K562 (cell line): Measurements from ENCODE around the gene LUM. TPM values are rescaled to one million over a fixed set of nuclear protein-coding genes. Genes with fewer than 3 reads are reported as not detected.

ENCODE experiments used
- ATAC-seq: fragments of 200-7000 bp; cut with Tn5 transposase; 3 replicates; pipeline ENCODE4 v1.9.1; 2020; ENCODE audit warnings: moderate library complexity
- BruUV-seq: library from RNA; stranded (reverse); fragments of 400-500 nt; replicated peaks from 2 replicates; lab custom pipeline; 2021; lab: Mats Ljungman, UMichigan
- CTCF ChIA-PET: fragments of 300-600 bp; formaldehyde crosslinking; extraction: SDS; loops from one replicate; lab custom pipeline; 2021; ENCODE audit warnings: low intra/inter-chr PET ratio; lab: Yijun Ruan, JAX
- POLR2A ChIA-PET: fragments of 300-600, 350-650 bp; sonication (Branson Sonifier 250); formaldehyde crosslinking; extraction: SDS; loops from one replicate; lab custom pipeline; 2021; ENCODE audit warnings: antibody characterized with exemption, inconsistent platforms; lab: Yijun Ruan, JAX
- DNase-seq, 4 experiments: peaks; one replicate each; pipeline versions ENCODE4 v3.0.0 to v3.0.0-alpha.2; 2011 to 2018; ENCODE audit warnings: low spot score in 3 of 4, mixed read lengths in 3 of 4; ENCODE audit errors: extremely low read depth in 1 of 4
- FAIRE-seq: peaks from 2 replicates; lab custom pipeline; 2011; peaks lifted over from hg19 to GRCh38; lab: Jason Lieb, UNC
- H2AFZ ChIP-seq: 2 replicates; pipeline ENCODE4 v1.6.0; 2011; ENCODE audit warnings: low read depth, low read length, control low read depth, inconsistent platforms
- H3K27ac ChIP-seq: fragments of 200-600 bp; 3 replicates; pipeline ENCODE4 v1.8.0; 2011; ENCODE audit warnings: low read depth, mild to moderate bottlenecking, control low read depth, inconsistent platforms, low read length, moderate library complexity, mixed read lengths; ENCODE audit errors: extremely low read depth
- H3K27me3 ChIP-seq, 2 experiments: fragments of 300-600 bp in 1 of 2; 2 replicates in 1 of 2; 3 replicates in 1 of 2; pipeline versions ENCODE4 v1.6.0 to v1.8.0; 2011; ENCODE audit warnings: inconsistent platforms in 2 of 2, low read length in 2 of 2, mild to moderate bottlenecking in 1 of 2, mixed read lengths in 1 of 2, moderate library complexity in 1 of 2; ENCODE audit not compliant: control insufficient read depth in 2 of 2, insufficient read depth in 2 of 2
- H3K36me3 ChIP-seq: fragments of 300-600 bp; 3 replicates; pipeline ENCODE4 v1.8.0; 2011; ENCODE audit warnings: mild to moderate bottlenecking, low read length, inconsistent platforms; ENCODE audit not compliant: control insufficient read depth, insufficient read depth
- H3K4me1 ChIP-seq, 2 experiments: fragments of 200-600 bp in 1 of 2; replicated peaks in 1 of 2; 2 replicates in 1 of 2; 3 replicates in 1 of 2; pipeline versions ENCODE4 v1.5.1 to v1.8.0; 2011; ENCODE audit warnings: inconsistent platforms in 2 of 2, low read length in 2 of 2, mild to moderate bottlenecking in 1 of 2, mixed read lengths in 1 of 2, moderate library complexity in 1 of 2; ENCODE audit not compliant: control insufficient read depth in 2 of 2, insufficient read depth in 2 of 2
- H3K4me2 ChIP-seq: 2 replicates; pipeline ENCODE4 v1.6.1; 2011; ENCODE audit warnings: low read length, control low read depth, inconsistent platforms, mixed read lengths; ENCODE audit not compliant: insufficient read depth
- H3K4me3 ChIP-seq: fragments of 200-600 bp; sonication (generic), shearing (Covaris generic); 2 replicates; pipeline ENCODE4 v1.5.1; 2016; ENCODE audit warnings: control low read depth, inconsistent platforms
- H3K79me2 ChIP-seq: fragments of 200-600 bp; 3 replicates; pipeline ENCODE4 v1.8.0; 2011; ENCODE audit warnings: low read length, inconsistent platforms; ENCODE audit not compliant: control insufficient read depth, insufficient read depth
- H3K9ac ChIP-seq, 2 experiments: 2 replicates each; pipeline versions ENCODE4 v1.6.0 to v1.6.1; 2011; ENCODE audit warnings: low read depth in 2 of 2, low read length in 2 of 2, control low read depth in 1 of 2, inconsistent platforms in 1 of 2, mild to moderate bottlenecking in 1 of 2, mixed read lengths in 1 of 2; ENCODE audit not compliant: insufficient read depth in 1 of 2
- H3K9me1 ChIP-seq: one replicate; pipeline ENCODE4 v1.6.0; 2011; ENCODE audit warnings: inconsistent platforms, mild to moderate bottlenecking, low read length, moderate library complexity; ENCODE audit not compliant: control insufficient read depth, insufficient read depth
- H3K9me3 ChIP-seq: replicated peaks from 2 replicates; pipeline ENCODE4 v1.5.1; 2011; ENCODE audit warnings: low read depth, low read length, inconsistent platforms; ENCODE audit not compliant: control insufficient read depth, insufficient read depth
- H4K20me1 ChIP-seq: replicated peaks from 2 replicates; pipeline ENCODE4 v1.6.1; 2011; ENCODE audit warnings: low read length, inconsistent platforms, mixed read lengths; ENCODE audit not compliant: control insufficient read depth, insufficient read depth
- ARID1B ChIP-seq: fragments of 450-650 bp; IDR thresholded peaks from 2 replicates; pipeline ENCODE4 v1.6.1; 2016; ENCODE audit warnings: antibody characterized with exemption, mild to moderate bottlenecking, inconsistent platforms
- ATF1 ChIP-seq, 2 experiments: fragments of 450-650 bp in 1 of 2; IDR thresholded peaks; 2 replicates each; pipeline ENCODE4 v1.6.1; 2016; ENCODE audit warnings: missing compliant biosample characterization in 1 of 2, missing genetic modification characterization in 1 of 2
- DPF2 ChIP-seq: fragments of 450-650 bp; IDR thresholded peaks from 2 replicates; pipeline ENCODE4 v1.6.1; 2016
- KDM1A ChIP-seq, 2 experiments: fragments of 450-650 bp; IDR thresholded peaks; 2 replicates each; pipeline ENCODE4 v1.6.1; 2016; ENCODE audit warnings: mild to moderate bottlenecking in 2 of 2
- MYC ChIP-seq, 2 experiments: fragments of 250-450 bp in 1 of 2; sonication (Bioruptor Pico) in 1 of 2; IDR thresholded peaks; 2 replicates each; pipeline versions ENCODE4 v1.5.1 to v1.6.1; 2012 to 2021; ENCODE audit warnings: low read depth in 2 of 2, borderline replicate concordance in 1 of 2, improper control_type of control experiment in 1 of 2, low read length in 1 of 2, mild to moderate bottlenecking in 1 of 2, moderate library complexity in 1 of 2
- POLR2AphosphoS5 ChIP-seq: IDR thresholded peaks from 2 replicates; pipeline ENCODE4 v1.6.1; 2011; ENCODE audit warnings: mild to moderate bottlenecking, low read depth, low read length, moderate library complexity; ENCODE audit not compliant: control insufficient read depth, insufficient read depth
- SP2 ChIP-seq: IDR thresholded peaks from 2 replicates; pipeline ENCODE4 v1.6.1; 2011; ENCODE audit warnings: mild to moderate bottlenecking, low read depth, low read length, moderate library complexity; ENCODE audit not compliant: poor library complexity, severe bottlenecking; ENCODE audit errors: extremely low read depth
- SUPT5H ChIP-seq: fragments of 450-650 bp; IDR thresholded peaks from 2 replicates; pipeline ENCODE4 v1.6.1; 2016
- THRAP3 ChIP-seq: fragments of 450-650 bp; IDR thresholded peaks from 2 replicates; pipeline ENCODE4 v1.6.1; 2016; ENCODE audit warnings: mild to moderate bottlenecking, inconsistent platforms, borderline replicate concordance
- TRIM24 ChIP-seq, 2 experiments: fragments of 450-650 bp; IDR thresholded peaks; 2 replicates each; pipeline ENCODE4 v1.6.1; 2016
- ZC3H11A ChIP-seq: IDR thresholded peaks from 2 replicates; pipeline ENCODE4 v1.6.1; 2012; ENCODE audit warnings: low read depth, low read length, improper control_type of control experiment
- WGBS: fragments of 100-300 bp; shearing (Covaris generic); methylation state at CpG from one replicate; pipeline ENCODE4 v1.1.6; 2016; ENCODE audit warnings: low coverage, mixed read lengths; ENCODE audit not compliant: insufficient coverage; ENCODE audit errors: missing lambda C conversion rate; 5-methylcytosine and 5-hydroxymethylcytosine counted together
- in situ Hi-C: fragments of 300-500 bp; cut with MboI; formaldehyde crosslinking; loops from 4 replicates; pipeline ENCODE4 v1.15.0; 2018; ENCODE audit warnings: inconsistent platforms, mixed read lengths
- intact Hi-C: fragments of 100-400 bp; cut with micrococcal nuclease; formaldehyde crosslinking; loops from 2 replicates; pipeline ENCODE4 v1.14.2; 2022
- polyA plus RNA-seq, 8 experiments: library from polyadenylated mRNA; depleted of rRNA in 4 of 8; stranded (reverse) in 5 of 8; unstranded in 3 of 8; fragments of >200 nt; fragmentation: Nextera tagmentation in 2 of 8; fragmentation: Illumina TruSeq in 1 of 8; extraction: Ambion mirVana in 2 of 8; extraction: Trizol in 1 of 8; gene quantifications; 2 replicates each; pipeline versions ENCODE4 v1.2.1 to v1.2.3, GENCODE V29; 2011 to 2014; ENCODE audit warnings: inconsistent platforms in 1 of 8, missing spikeins in 1 of 8
- total RNA-seq, 7 experiments: library from RNA; depleted of rRNA in 6 of 7; stranded (reverse); fragments of >200 nt in 6 of 7; fragmentation: Illumina TruSeq in 2 of 7; extraction: Trizol in 2 of 7; gene quantifications; 2 replicates each; pipeline versions ENCODE4 v1.2.1 to v1.2.3, GENCODE V29; 2011 to 2021; ENCODE audit warnings: low replicate concordance in 1 of 7
- TF ChIP-seq, protein P1 (sequence below): fragments of 250-450 bp; sonication (Bioruptor Pico); IDR thresholded peaks from 2 replicates; pipeline ENCODE4 v1.5.0; 2020; ENCODE audit warnings: mild to moderate bottlenecking, borderline replicate concordance
- TF ChIP-seq, protein P2 (sequence below), 3 experiments: fragments of 200-800 bp in 1 of 3; sonication (Bioruptor generic) in 1 of 3; sonication (generic) in 1 of 3; formaldehyde crosslinking in 1 of 3; IDR thresholded peaks; 2 replicates each; pipeline versions ENCODE4 v1.6.1 to v1.8.0; 2016 to 2022; ENCODE audit warnings: mild to moderate bottlenecking in 2 of 3, missing compliant biosample characterization in 2 of 3, missing genetic modification characterization in 2 of 3, missing genetic modification reagents in 1 of 3
- TF ChIP-seq, protein P3 (sequence below): sonication (generic); formaldehyde crosslinking; IDR thresholded peaks from 2 replicates; pipeline ENCODE4 v1.8.1; 2023; ENCODE audit warnings: mild to moderate bottlenecking, missing genetic modification reagents
- TF ChIP-seq, protein P4 (sequence below): fragments of 450-650 bp; formaldehyde crosslinking; IDR thresholded peaks from 2 replicates; pipeline ENCODE4 v1.4.0; 2020; ENCODE audit warnings: mild to moderate bottlenecking, mixed read lengths

LUM gene
- total and polyA plus RNA-seq, 9 of the 15 experiments (the other 6 are each of a cell fraction or from before 2014, with no cell fraction given) = 0.40 TPM; not detected in 8

DNA sequence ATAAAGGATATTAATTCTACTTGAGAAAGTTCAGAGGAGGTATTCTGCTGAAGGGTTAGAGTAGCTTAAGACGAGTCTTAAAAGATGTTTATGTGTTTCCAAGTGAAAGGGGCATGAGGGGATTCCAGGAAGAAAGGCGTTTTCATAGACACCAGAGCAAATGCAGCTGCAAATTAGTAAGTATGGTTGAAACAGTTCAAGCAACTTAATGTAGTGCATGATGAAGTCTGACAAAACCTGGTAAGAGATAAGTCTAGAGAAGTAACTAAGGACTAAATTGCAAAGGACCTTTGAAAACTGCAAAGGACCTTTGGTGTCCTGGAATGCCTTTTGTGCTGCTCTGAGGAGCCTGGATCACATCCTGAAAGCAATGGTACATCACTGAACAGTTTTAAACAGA, 11.5 kb downstream of the LUM start:
- in situ Hi-C loops = no loop called here
- Histone ChIP-seq H3K27me3 (no peaks in the 10 kb centered on the region), H3K9me1 (no peaks in the 10 kb centered on the region), H3K27ac (no peak overlapping the region), H3K4me2 (no peak overlapping the region), H4K20me1 (no peaks in the 10 kb centered on the region), H3K36me3 (no peaks in the 10 kb centered on the region), H3K4me3 (no peak overlapping the region), H2AFZ (no peak overlapping the region), H3K9me3 (no peaks in the 10 kb centered on the region), H3K9ac (no peak overlapping the region), H3K79me2 (no peaks in the 10 kb centered on the region), H3K4me1 (no peaks in the 10 kb centered on the region)
- intact Hi-C loops = loop anchor here (10.0 kb wide), 1 partner anchor 225 kb away; no protein-coding TSS in a partner anchor
- FAIRE-seq (no peak), ATAC-seq (no peak), DNase-seq (no peak)
- POLR2A ChIA-PET = no interaction called here
- BruUV-seq = no TSS peak
- WGBS = 0% methylated on average over 2 of the region's 2 CpGs
- CTCF ChIA-PET = no interaction called here
- TF ChIP-seq, protein P1, sequence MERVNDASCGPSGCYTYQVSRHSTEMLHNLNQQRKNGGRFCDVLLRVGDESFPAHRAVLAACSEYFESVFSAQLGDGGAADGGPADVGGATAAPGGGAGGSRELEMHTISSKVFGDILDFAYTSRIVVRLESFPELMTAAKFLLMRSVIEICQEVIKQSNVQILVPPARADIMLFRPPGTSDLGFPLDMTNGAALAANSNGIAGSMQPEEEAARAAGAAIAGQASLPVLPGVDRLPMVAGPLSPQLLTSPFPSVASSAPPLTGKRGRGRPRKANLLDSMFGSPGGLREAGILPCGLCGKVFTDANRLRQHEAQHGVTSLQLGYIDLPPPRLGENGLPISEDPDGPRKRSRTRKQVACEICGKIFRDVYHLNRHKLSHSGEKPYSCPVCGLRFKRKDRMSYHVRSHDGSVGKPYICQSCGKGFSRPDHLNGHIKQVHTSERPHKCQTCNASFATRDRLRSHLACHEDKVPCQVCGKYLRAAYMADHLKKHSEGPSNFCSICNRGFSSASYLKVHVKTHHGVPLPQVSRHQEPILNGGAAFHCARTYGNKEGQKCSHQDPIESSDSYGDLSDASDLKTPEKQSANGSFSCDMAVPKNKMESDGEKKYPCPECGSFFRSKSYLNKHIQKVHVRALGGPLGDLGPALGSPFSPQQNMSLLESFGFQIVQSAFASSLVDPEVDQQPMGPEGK = no peak
- TF ChIP-seq THRAP3 (no peak), MYC (IDR thresholded peaks at IDR 0.05; ENCODE audit: low read depth, low read length) (no peak), MYC (CRISPR knock-in tag; IDR thresholded peaks at IDR 0.05; ENCODE audit: borderline replicate concordance, low read depth) (no peak), KDM1A (IDR thresholded peaks at IDR 0.05) (no peak), SP2 (no peak), SUPT5H (no peak), ATF1 (CRISPR knock-in tag; IDR thresholded peaks at IDR 0.05) (no peak), ATF1 (tag; IDR thresholded peaks at IDR 0.05) (no peak), DPF2 (no peak), ZC3H11A (no peak), TRIM24 (IDR thresholded peaks at IDR 0.05) (no peak), ARID1B (no peak), POLR2AphosphoS5 (no peak)
- TF ChIP-seq, protein P2, sequence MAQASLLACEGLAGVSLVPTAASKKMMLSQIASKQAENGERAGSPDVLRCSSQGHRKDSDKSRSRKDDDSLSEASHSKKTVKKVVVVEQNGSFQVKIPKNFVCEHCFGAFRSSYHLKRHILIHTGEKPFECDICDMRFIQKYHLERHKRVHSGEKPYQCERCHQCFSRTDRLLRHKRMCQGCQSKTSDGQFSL (CRISPR knock-in tag; IDR thresholded peaks at IDR 0.05) = no peak
- TF ChIP-seq, protein P2 (tag; IDR thresholded peaks at IDR 0.05) = no peak
- TF ChIP-seq, protein P3, sequence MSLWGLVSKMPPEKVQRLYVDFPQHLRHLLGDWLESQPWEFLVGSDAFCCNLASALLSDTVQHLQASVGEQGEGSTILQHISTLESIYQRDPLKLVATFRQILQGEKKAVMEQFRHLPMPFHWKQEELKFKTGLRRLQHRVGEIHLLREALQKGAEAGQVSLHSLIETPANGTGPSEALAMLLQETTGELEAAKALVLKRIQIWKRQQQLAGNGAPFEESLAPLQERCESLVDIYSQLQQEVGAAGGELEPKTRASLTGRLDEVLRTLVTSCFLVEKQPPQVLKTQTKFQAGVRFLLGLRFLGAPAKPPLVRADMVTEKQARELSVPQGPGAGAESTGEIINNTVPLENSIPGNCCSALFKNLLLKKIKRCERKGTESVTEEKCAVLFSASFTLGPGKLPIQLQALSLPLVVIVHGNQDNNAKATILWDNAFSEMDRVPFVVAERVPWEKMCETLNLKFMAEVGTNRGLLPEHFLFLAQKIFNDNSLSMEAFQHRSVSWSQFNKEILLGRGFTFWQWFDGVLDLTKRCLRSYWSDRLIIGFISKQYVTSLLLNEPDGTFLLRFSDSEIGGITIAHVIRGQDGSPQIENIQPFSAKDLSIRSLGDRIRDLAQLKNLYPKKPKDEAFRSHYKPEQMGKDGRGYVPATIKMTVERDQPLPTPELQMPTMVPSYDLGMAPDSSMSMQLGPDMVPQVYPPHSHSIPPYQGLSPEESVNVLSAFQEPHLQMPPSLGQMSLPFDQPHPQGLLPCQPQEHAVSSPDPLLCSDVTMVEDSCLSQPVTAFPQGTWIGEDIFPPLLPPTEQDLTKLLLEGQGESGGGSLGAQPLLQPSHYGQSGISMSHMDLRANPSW (CRISPR knock-in tag) = no peak
- TF ChIP-seq, protein P4, sequence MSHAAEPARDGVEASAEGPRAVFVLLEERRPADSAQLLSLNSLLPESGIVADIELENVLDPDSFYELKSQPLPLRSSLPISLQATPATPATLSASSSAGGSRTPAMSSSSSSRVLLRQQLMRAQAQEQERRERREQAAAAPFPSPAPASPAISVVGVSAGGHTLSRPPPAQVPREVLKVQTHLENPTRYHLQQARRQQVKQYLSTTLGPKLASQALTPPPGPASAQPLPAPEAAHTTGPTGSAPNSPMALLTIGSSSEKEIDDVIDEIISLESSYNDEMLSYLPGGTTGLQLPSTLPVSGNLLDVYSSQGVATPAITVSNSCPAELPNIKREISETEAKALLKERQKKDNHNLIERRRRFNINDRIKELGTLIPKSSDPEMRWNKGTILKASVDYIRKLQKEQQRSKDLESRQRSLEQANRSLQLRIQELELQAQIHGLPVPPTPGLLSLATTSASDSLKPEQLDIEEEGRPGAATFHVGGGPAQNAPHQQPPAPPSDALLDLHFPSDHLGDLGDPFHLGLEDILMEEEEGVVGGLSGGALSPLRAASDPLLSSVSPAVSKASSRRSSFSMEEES (CRISPR knock-in tag) = no peak
